Transverse colon (tissue), 3 donors: ENCODE data around the gene STYXL1.

Experiments
- CTCF ChIP-seq, 5 experiments: fragments of 200-600 bp in 3 of 5; fragments of 450-650 bp in 2 of 5; sonication (generic) in 3 of 5; IDR thresholded peaks; 1 replicate in 2 of 5; 2 replicates in 3 of 5; pipeline ENCODE4 v1.5.1; 2016 to 2017; ENCODE audit warnings: antibody characterized with exemption in 5 of 5, inconsistent platforms in 3 of 5, mild to moderate bottlenecking in 2 of 5, moderate library complexity in 1 of 5
- POLR2A ChIP-seq: fragments of 450-650 bp; IDR thresholded peaks from one replicate; pipeline ENCODE4 v1.6.1; 2016; ENCODE audit warnings: antibody characterized with exemption, mild to moderate bottlenecking, moderate library complexity

- no peak for TF ChIP-seq CTCF (IDR thresholded peaks at IDR 0.05)
- TF ChIP-seq POLR2A: no peak
These were observed 56.2 kb downstream of the STYXL1 start for GRCh38 chr7:75991531-75992082.
